Kidney (tissue), 14 donors: ENCODE data around the gene ADARB2. TPM values are rescaled to one million over a fixed set of nuclear protein-coding genes. Genes with fewer than 3 reads are reported as not detected.

Experiments
- DNase-seq, 5 donors: peaks; one replicate each; pipeline ENCODE4 v3.0.0-alpha.2; 2013 to 2020
- FAIRE-seq: peaks from 2 replicates; lab custom pipeline; 2012; peaks lifted over from hg19 to GRCh38; lab: Jason Lieb, UNC
- H3K27ac ChIP-seq, 2 donors: one replicate each; pipeline ENCODE4 v1.7.0; 2013; ENCODE audit warnings: low read depth in 2 of 2, low read length in 2 of 2, inconsistent platforms in 1 of 2
- H3K27me3 ChIP-seq: one replicate; pipeline ENCODE4 v1.7.1; 2013; ENCODE audit warnings: low read length, inconsistent platforms; ENCODE audit not compliant: control insufficient read depth, insufficient read depth
- H3K36me3 ChIP-seq, 3 donors: one replicate each; pipeline versions ENCODE4 v1.7.0 to v1.7.1; 2013; ENCODE audit warnings: low read length in 3 of 3, control low read depth in 1 of 3, inconsistent platforms in 1 of 3; ENCODE audit not compliant: insufficient read depth in 3 of 3, control insufficient read depth in 2 of 3
- H3K4me1 ChIP-seq, 3 donors: one replicate each; pipeline versions ENCODE4 v1.7.0 to v1.7.1; 2013; ENCODE audit warnings: low read length in 3 of 3, inconsistent platforms in 1 of 3, low read depth in 1 of 3; ENCODE audit not compliant: control insufficient read depth in 2 of 3, insufficient read depth in 2 of 3
- H3K4me3 ChIP-seq, 3 donors: one replicate each; pipeline versions ENCODE4 v1.7.0 to v1.8.1; 2013; ENCODE audit warnings: low read length in 3 of 3, control low read depth in 1 of 3, inconsistent platforms in 1 of 3
- H3K9ac ChIP-seq, 3 donors: one replicate each; pipeline versions ENCODE4 v1.7.0 to v1.7.1; 2013; ENCODE audit warnings: low read length in 3 of 3, control low read depth in 1 of 3, inconsistent platforms in 1 of 3
- H3K9me3 ChIP-seq, 3 donors: one replicate each; pipeline versions ENCODE4 v1.7.0 to v1.7.1; 2013; ENCODE audit warnings: low read length in 3 of 3, control low read depth in 1 of 3, inconsistent platforms in 1 of 3; ENCODE audit not compliant: control insufficient read depth in 2 of 3, insufficient read depth in 1 of 3
- intact Hi-C: fragments of 100-400 bp; cut with DNase I; formaldehyde crosslinking; loops from one replicate; pipeline ENCODE4 v1.11.1; 2022
- polyA plus RNA-seq: library from polyadenylated mRNA; stranded (reverse); fragments of 350-450 nt; fragmentation: Illumina TruSeq; extraction: RNeasy Lipid Tissue Mini Kit (QIAGEN cat#74804); gene quantifications from one replicate; pipeline ENCODE4 v1.2.3, GENCODE V29; 2014; ENCODE audit warnings: low read depth, low replicate concordance; ENCODE audit not compliant: insufficient read depth
- total RNA-seq: library from RNA; stranded (reverse); fragmentation: NEBNext Ultra II Directional; extraction: Animal tissue kit (Norgen Biotek cat#: 25700); gene quantifications from one replicate; pipeline ENCODE4 v1.2.1, GENCODE V29; 2021
- TF ChIP-seq, protein P1 (sequence below): IDR thresholded peaks from 3 replicates; pipeline ENCODE4 v1.5.1; 2012; ENCODE audit warnings: mild to moderate bottlenecking, moderate library complexity, borderline replicate concordance; ENCODE audit not compliant: insufficient read depth; ENCODE audit errors: extremely low read depth
- donor health status: control.
- donor health status: control.
- donor health status: control.
- donor health status: control.
- donor health status: control.
- donor health status: DM: yes; HTN: yes; CAD: no.
- donor health status: Normal renal cell carcinoma (clear cell type).

The ADARB2 gene
- total and polyA plus RNA-seq, 2 donors from 2014 or later = 1.0 to 1.3 TPM

DNA sequence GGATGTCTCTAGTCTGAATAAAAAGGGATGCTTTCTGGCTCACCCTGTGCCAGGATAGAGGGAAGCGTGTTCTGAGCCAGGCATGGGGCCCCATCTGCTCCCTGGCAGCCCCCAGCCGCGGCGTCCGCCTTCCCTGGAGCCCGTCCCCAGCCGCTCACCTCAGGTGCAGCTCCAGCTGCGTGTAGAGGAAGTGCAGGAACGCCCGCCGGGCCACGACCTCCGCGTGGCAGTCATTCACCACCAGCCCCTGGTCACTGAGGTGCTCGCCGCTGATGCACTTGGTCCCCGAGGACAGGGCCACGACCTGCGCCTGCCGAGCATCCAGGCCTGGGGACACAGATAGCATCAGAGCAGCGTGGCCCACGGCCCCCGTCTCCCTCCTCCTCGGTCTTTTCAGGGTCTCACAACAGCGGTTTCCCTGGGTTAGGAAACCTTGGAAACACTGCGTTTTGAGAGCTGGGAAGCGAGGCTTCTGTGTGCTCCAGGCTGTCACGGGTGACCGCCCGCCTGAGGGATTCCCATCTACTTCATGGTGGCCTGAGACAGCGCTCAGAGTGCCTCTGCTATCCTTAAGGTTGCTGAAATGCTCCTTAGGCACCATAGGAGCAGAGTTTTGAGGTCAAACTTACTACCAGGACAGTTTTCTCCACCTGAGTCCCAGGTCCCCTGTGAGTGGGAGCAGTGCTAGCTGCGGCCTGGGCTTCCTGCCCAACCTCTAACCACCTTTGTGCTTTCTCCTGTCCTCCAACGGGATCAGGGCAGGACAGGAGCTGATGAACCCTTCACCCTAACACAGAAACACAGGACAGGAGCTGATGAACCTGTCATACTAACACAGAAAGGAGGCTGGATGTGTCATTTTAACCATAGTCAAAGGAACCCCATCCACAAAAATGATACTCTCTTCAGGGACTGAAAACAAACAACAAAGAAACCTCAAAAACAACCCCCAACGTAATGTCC, 495.1 kb downstream of the ADARB2 start:
- no peak overlapping the region for H3K9ac ChIP-seq
- H3K4me3 ChIP-seq = no peak overlapping the region
- intact Hi-C loops = no loop called here
- FAIRE-seq (no peak), DNase-seq (peak in 3 of 5 donors; percentile 34 to 45 (median 40))
- no peaks in the 10 kb centered on the region for H3K9me3 ChIP-seq
- no peak overlapping the region for H3K27ac ChIP-seq
- no peaks in the 10 kb centered on the region for H3K4me1 ChIP-seq
- H3K27me3 ChIP-seq = no peaks in the 10 kb centered on the region
- no peaks in the 10 kb centered on the region for H3K36me3 ChIP-seq
- TF ChIP-seq, protein P1, sequence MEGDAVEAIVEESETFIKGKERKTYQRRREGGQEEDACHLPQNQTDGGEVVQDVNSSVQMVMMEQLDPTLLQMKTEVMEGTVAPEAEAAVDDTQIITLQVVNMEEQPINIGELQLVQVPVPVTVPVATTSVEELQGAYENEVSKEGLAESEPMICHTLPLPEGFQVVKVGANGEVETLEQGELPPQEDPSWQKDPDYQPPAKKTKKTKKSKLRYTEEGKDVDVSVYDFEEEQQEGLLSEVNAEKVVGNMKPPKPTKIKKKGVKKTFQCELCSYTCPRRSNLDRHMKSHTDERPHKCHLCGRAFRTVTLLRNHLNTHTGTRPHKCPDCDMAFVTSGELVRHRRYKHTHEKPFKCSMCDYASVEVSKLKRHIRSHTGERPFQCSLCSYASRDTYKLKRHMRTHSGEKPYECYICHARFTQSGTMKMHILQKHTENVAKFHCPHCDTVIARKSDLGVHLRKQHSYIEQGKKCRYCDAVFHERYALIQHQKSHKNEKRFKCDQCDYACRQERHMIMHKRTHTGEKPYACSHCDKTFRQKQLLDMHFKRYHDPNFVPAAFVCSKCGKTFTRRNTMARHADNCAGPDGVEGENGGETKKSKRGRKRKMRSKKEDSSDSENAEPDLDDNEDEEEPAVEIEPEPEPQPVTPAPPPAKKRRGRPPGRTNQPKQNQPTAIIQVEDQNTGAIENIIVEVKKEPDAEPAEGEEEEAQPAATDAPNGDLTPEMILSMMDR = no peak

DNA sequence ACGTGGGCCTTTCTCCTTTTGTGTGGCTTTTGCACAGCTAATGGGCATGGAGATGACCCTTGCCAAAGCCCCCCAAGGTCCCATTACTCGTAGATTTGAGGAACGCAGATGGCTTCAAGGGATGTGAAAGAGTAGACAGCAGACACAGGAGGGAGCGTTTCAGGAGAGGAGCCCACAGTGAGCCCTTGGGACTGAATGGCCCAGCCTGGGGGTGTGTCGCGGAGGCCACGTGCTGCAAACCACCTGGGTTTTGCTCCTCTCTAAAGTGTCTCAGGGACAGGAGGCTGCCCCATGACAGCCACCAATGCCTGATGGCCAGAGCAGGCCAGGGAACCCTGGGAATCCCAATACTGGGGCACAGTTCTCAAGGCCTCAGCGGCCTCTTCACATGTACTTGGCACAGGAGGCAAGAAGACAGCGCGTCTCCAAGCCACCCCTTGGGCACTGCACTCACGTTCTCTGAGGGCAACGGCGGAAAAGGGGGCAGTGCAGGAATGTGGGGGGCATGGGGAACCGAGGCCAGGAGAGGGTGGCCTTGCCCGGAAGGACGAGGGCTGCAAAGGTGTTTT, 495.9 kb downstream of the ADARB2 start:
- no peak overlapping the region for H3K27ac ChIP-seq
- no peak overlapping the region for H3K9ac ChIP-seq
- intact Hi-C loops = no loop called here
- TF ChIP-seq, protein P1 = no peak
- H3K9me3 ChIP-seq = no peaks in the 10 kb centered on the region
- no peaks in the 10 kb centered on the region for H3K4me1 ChIP-seq
- DNase-seq = no peak
- no peaks in the 10 kb centered on the region for H3K36me3 ChIP-seq
- H3K4me3 ChIP-seq = no peak overlapping the region
- no peaks in the 10 kb centered on the region for H3K27me3 ChIP-seq
- FAIRE-seq = no peak

DNA sequence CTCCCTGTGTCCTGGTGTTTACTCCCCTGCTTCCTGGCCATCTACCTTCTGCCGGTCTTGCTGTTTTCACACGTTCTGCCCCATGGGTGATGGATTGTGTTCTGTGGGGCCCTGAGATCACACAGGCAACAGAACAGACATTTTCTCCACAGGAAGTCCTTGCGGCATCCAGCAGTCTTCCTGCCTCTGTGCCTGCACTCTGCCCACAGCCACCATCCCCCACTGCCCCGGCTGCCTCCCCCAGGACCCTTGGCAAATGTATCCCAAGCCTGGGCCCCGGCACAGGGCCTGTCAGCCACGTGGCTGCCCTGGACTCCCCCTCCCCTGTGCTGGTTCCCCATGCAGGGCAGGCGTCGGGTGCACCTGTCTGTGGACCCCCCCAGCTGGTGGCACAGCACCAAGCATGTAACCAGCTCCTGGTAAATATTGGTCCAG, 497.0 kb downstream of the ADARB2 start:
- peak overlapping the region in 1 of 2 donors; percentile 32 for H3K27ac ChIP-seq
- TF ChIP-seq, protein P1 = no peak
- no peaks in the 10 kb centered on the region for H3K9me3 ChIP-seq
- peak in 4 of 5 donors; percentile 21 to 68 (median 54) for DNase-seq
- no peaks in the 10 kb centered on the region for H3K4me1 ChIP-seq
- H3K9ac ChIP-seq = no peak overlapping the region
- no peaks in the 10 kb centered on the region for H3K36me3 ChIP-seq
- H3K4me3 ChIP-seq = no peak overlapping the region
- intact Hi-C loops = no loop called here
- H3K27me3 ChIP-seq = no peaks in the 10 kb centered on the region
- FAIRE-seq = no peak
